K562 (cell line): ENCODE measurements around the gene BRSK1. TPM values are rescaled to one million over a fixed set of nuclear protein-coding genes. Genes with fewer than 3 reads are reported as not detected.

Source experiments
- BCLAF1 ChIP-seq, 2 experiments: fragments of 450-650 bp in 1 of 2; IDR thresholded peaks; 2 replicates each; pipeline ENCODE4 v1.6.1; 2011 to 2017; ENCODE audit warnings: low read depth in 2 of 2, antibody characterized with exemption in 1 of 2, borderline replicate concordance in 1 of 2, low read length in 1 of 2, mild to moderate bottlenecking in 1 of 2, mixed read lengths in 1 of 2; ENCODE audit not compliant: control insufficient read depth in 1 of 2
- DIDO1 ChIP-seq: fragments of 450-650 bp; IDR thresholded peaks from 2 replicates; pipeline ENCODE4 v1.6.1; 2016; ENCODE audit warnings: low read depth, missing biosample characterization, missing genetic modification characterization
- GTF2F1 ChIP-seq: IDR thresholded peaks from 2 replicates; pipeline ENCODE4 v1.6.1; 2011; ENCODE audit warnings: low read depth, low read length, improper control_type of control experiment
- HDAC8 ChIP-seq: fragments of 450-650 bp; IDR thresholded peaks from 2 replicates; pipeline ENCODE4 v1.6.1; 2016; ENCODE audit warnings: mild to moderate bottlenecking, missing genetic modification characterization, moderate library complexity, missing compliant biosample characterization
- HMG20B ChIP-seq: fragments of 250-450 bp; sonication (Bioruptor Pico); IDR thresholded peaks from 2 replicates; pipeline ENCODE4 v1.5.0; 2021; ENCODE audit warnings: mild to moderate bottlenecking
- HNRNPH1 ChIP-seq: fragments of 200-400 bp; formaldehyde crosslinking; optimal IDR thresholded peaks from 2 replicates; pipeline ENCODE3; 2017; ENCODE audit warnings: low read depth, mild to moderate bottlenecking, low read length, moderate library complexity
- IFI16 ChIP-seq: fragments of 250-450 bp; sonication (Bioruptor Pico); IDR thresholded peaks from 2 replicates; pipeline ENCODE4 v2.1.2; 2022; ENCODE audit warnings: mild to moderate bottlenecking, inconsistent platforms
- KLF10 ChIP-seq: fragments of 250-450 bp; sonication (Bioruptor Pico); IDR thresholded peaks from 2 replicates; pipeline ENCODE4 v1.6.1; 2021; ENCODE audit warnings: matching md5 sums
- MCM2 ChIP-seq: fragments of 450-650 bp; IDR thresholded peaks from 2 replicates; pipeline ENCODE4 v1.6.1; 2017; ENCODE audit warnings: low read depth, mild to moderate bottlenecking
- NCOA4 ChIP-seq: fragments of 450-650 bp; IDR thresholded peaks from 2 replicates; pipeline ENCODE4 v1.6.1; 2018; ENCODE audit warnings: mild to moderate bottlenecking; ENCODE audit not compliant: partially characterized antibody
- NCOA6 ChIP-seq: fragments of 450-650 bp; IDR thresholded peaks from 2 replicates; pipeline ENCODE4 v1.6.1; 2017; ENCODE audit warnings: mild to moderate bottlenecking
- SIX5 ChIP-seq, 2 experiments: IDR thresholded peaks; 2 replicates each; pipeline ENCODE4 v1.6.1; 2011; ENCODE audit warnings: low read length in 2 of 2, borderline replicate concordance in 1 of 2, low read depth in 1 of 2, mild to moderate bottlenecking in 1 of 2, moderate library complexity in 1 of 2; ENCODE audit not compliant: insufficient read depth in 1 of 2
- TSC22D4 ChIP-seq: fragments of 450-650 bp; IDR thresholded peaks from 2 replicates; pipeline ENCODE4 v1.6.1; 2016; ENCODE audit warnings: missing genetic modification characterization, missing biosample characterization, control low read depth
- ZBTB12 ChIP-seq: fragments of 250-450 bp; sonication (Bioruptor Pico); IDR thresholded peaks from 2 replicates; pipeline ENCODE4 v1.4.0; 2020
- ZBTB43 ChIP-seq: sonication (generic); formaldehyde crosslinking; IDR thresholded peaks from 2 replicates; pipeline ENCODE4 v1.8.0; 2023; ENCODE audit warnings: mild to moderate bottlenecking, missing genetic modification reagents
- ZNF175 ChIP-seq: fragments of 200-800 bp; sonication (Bioruptor generic); IDR thresholded peaks from 2 replicates; pipeline ENCODE4 v1.6.1; 2016; ENCODE audit warnings: low read depth, mild to moderate bottlenecking, missing genetic modification characterization, missing compliant biosample characterization
- ZNF778 ChIP-seq: fragments of 450-650 bp; formaldehyde crosslinking; IDR thresholded peaks from 2 replicates; pipeline ENCODE4 v1.4.0; 2020; ENCODE audit warnings: mild to moderate bottlenecking, moderate library complexity
- polyA plus RNA-seq, 8 experiments: library from polyadenylated mRNA; depleted of rRNA in 4 of 8; stranded (reverse) in 5 of 8; unstranded in 3 of 8; fragments of >200 nt; fragmentation: Nextera tagmentation in 2 of 8; fragmentation: Illumina TruSeq in 1 of 8; extraction: Ambion mirVana in 2 of 8; extraction: Trizol in 1 of 8; gene quantifications; 2 replicates each; pipeline versions ENCODE4 v1.2.1 to v1.2.3, GENCODE V29; 2011 to 2014; ENCODE audit warnings: inconsistent platforms in 1 of 8, missing spikeins in 1 of 8
- total RNA-seq, 7 experiments: library from RNA; depleted of rRNA in 6 of 7; stranded (reverse); fragments of >200 nt in 6 of 7; fragmentation: Illumina TruSeq in 2 of 7; extraction: Trizol in 2 of 7; gene quantifications; 2 replicates each; pipeline versions ENCODE4 v1.2.1 to v1.2.3, GENCODE V29; 2011 to 2021; ENCODE audit warnings: low replicate concordance in 1 of 7
- TF ChIP-seq, protein P1 (sequence below): fragments of 250-450 bp; sonication (Bioruptor Pico); IDR thresholded peaks from 2 replicates; pipeline ENCODE4 v1.5.0; 2020; ENCODE audit warnings: mild to moderate bottlenecking

Gene BRSK1
- total and polyA plus RNA-seq, 9 of the 15 experiments (the other 6 are each of a cell fraction or from before 2014, with no cell fraction given) = 1.7 to 9.3 (median 3.8) TPM; not detected in 2

- 0 out of 4 replicates have a peak, but pooled peaks of 1 of the 2 experiments have one; percentile 47 for TF ChIP-seq BCLAF1 (IDR thresholded peaks at IDR 0.05; ENCODE audit: borderline replicate concordance in 1 of 2, control insufficient read depth in 1 of 2, low read depth in 2 of 2, low read length in 1 of 2)
- TF ChIP-seq ZBTB12 (CRISPR knock-in tag) = peak; percentile 66
- no peak for TF ChIP-seq IFI16
- no peak for TF ChIP-seq NCOA6
- TF ChIP-seq DIDO1 (tag) = peak; percentile 40; the same call in 1 of the 2 replicates
- no peak; the same call in 1 of the 2 replicates for TF ChIP-seq GTF2F1
- TF ChIP-seq ZNF778 (CRISPR knock-in tag) = no peak
- no peak for TF ChIP-seq ZBTB43 (CRISPR knock-in tag)
- peak; percentile 61 to 65; a peak in 3 of 4 replicates for TF ChIP-seq SIX5 (IDR thresholded peaks at IDR 0.05; ENCODE audit: borderline replicate concordance in 1 of 2, insufficient read depth in 1 of 2, low read depth in 1 of 2, low read length in 2 of 2)
- no peak for TF ChIP-seq MCM2
- no peak for TF ChIP-seq ZNF175 (CRISPR knock-in tag)
- TF ChIP-seq NCOA4 = no peak
- no peak for TF ChIP-seq KLF10
- TF ChIP-seq, protein P1, sequence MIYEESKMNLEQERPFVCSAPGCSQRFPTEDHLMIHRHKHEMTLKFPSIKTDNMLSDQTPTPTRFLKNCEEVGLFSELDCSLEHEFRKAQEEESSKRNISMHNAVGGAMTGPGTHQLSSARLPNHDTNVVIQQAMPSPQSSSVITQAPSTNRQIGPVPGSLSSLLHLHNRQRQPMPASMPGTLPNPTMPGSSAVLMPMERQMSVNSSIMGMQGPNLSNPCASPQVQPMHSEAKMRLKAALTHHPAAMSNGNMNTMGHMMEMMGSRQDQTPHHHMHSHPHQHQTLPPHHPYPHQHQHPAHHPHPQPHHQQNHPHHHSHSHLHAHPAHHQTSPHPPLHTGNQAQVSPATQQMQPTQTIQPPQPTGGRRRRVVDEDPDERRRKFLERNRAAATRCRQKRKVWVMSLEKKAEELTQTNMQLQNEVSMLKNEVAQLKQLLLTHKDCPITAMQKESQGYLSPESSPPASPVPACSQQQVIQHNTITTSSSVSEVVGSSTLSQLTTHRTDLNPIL = no peak
- no peak for TF ChIP-seq HMG20B (CRISPR knock-in tag)
- TF ChIP-seq TSC22D4 (tag) = no peak
- TF ChIP-seq HDAC8 (tag) = no peak
- no peak for TF ChIP-seq HNRNPH1
Measured at GRCh38 chr19:55279770-55280643, 3.8 kb upstream of the BRSK1 start, which contains the start of gene HSPBP1 (continued).
